HG03039 (cell line): ENCODE data around the gene TEX22.

Experiments used
- ATAC-seq: cut with Tn5 transposase; IDR thresholded peaks from one replicate; pipeline ENCODE4 v1.9.1; 2021; ENCODE audit warnings: mild to moderate bottlenecking, moderate library complexity; ENCODE audit not compliant: unreplicated experiment

The TEX22 gene

GRCh38 chr14:105398726-105399465, 558 bp downstream of the TEX22 start:
- no peak for ATAC-seq

- ATAC-seq, result no peak
Observed at GRCh38 chr14:105399466-105399775, 1.1 kb downstream of the TEX22 start.

GRCh38 chr14:105400016-105400415, 1.7 kb downstream of the TEX22 start:
- no peak for ATAC-seq

GRCh38 chr14:105401699-105402098, 3.4 kb downstream of the TEX22 start:
- no peak for ATAC-seq

- no peak for ATAC-seq
Observed at GRCh38 chr14:105408592-105408991, 10.3 kb downstream of the TEX22 start.

- ATAC-seq, result no peak
Observed at GRCh38 chr14:105409364-105409763, 11.0 kb downstream of the TEX22 start.

- ATAC-seq, result no peak
Observed at GRCh38 chr14:105410642-105411016, 12.3 kb downstream of the TEX22 start.

GRCh38 chr14:105411017-105411941, 12.9 kb downstream of the TEX22 start:
- no peak for ATAC-seq

GRCh38 chr14:105411985-105412770, 13.8 kb downstream of the TEX22 start:
- no peak for ATAC-seq

- ATAC-seq, result no peak
Observed at GRCh38 chr14:105412771-105413543, 14.6 kb downstream of the TEX22 start.

GRCh38 chr14:105413544-105413886, 15.2 kb downstream of the TEX22 start:
- no peak for ATAC-seq

- no peak for ATAC-seq
Observed at GRCh38 chr14:105414456-105415371, 16.4 kb downstream of the TEX22 start.

GRCh38 chr14:105415481-105416428, 17.4 kb downstream of the TEX22 start:
- no peak for ATAC-seq

GRCh38 chr14:105416671-105417070, 18.3 kb downstream of the TEX22 start:
- ATAC-seq, result no peak

- ATAC-seq, result no peak
Observed at GRCh38 chr14:105417690-105418121, 19.4 kb downstream of the TEX22 start.

GRCh38 chr14:105418269-105419194, 20.2 kb downstream of the TEX22 start:
- ATAC-seq, result no peak
